Neuron (in vitro differentiated cells): ENCODE results near the gene USP7.
"Not testable (repeated sequence)": the region's sequence is repeated elsewhere in the genome, so short reads cannot be mapped to it uniquely, and the experiment has no call there.

Experiments used
- H2AFZ ChIP-seq: one replicate; pipeline ENCODE4 v1.6.1; 2013; ENCODE audit warnings: low read depth, mild to moderate bottlenecking, inconsistent platforms, low read length, moderate library complexity
- H3K27me3 ChIP-seq: one replicate; pipeline ENCODE4 v1.6.1; 2013; ENCODE audit warnings: low read length; ENCODE audit not compliant: insufficient read depth
- H3K36me3 ChIP-seq: one replicate; pipeline ENCODE4 v1.6.1; 2013; ENCODE audit warnings: low read length; ENCODE audit not compliant: insufficient read depth
- H3K4me1 ChIP-seq: one replicate; pipeline ENCODE4 v1.6.1; 2013; ENCODE audit warnings: low read length; ENCODE audit not compliant: insufficient read depth
- H3K4me3 ChIP-seq: 2 replicates; pipeline ENCODE4 v1.5.1; 2013; ENCODE audit warnings: mild to moderate bottlenecking, low read length, moderate library complexity
- H3K9me3 ChIP-seq: one replicate; pipeline ENCODE4 v1.6.1; 2013; ENCODE audit warnings: low read length

USP7 gene

DNA sequence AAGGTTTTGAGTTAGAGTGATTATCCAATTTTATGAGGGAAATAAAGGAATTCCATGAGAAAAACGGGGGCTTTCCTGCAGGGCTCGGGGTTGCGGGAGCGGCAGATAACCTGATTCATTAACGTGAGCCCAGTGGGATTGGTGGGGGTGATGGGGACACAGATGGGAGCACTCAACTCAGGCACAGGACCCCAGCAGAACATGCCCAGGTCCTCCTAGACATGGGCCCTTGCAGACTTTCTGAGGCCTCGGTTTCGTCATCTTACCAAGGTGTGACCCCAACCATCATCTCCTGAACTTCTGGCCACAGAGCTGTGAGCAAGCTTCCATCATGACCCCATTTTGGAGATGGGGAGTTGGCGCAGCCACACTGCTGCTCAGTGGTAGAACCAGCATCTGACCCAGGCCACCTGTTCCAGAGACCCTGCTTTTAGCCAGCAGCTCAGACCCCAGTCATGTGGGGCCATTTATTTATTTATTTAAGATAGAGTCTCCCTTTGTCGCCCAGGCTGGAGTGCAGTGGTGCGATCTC lies 117.2 kb downstream of the USP7 start:
- Histone ChIP-seq H3K36me3 (peaks cover 40% of the 10 kb centered on the region), H3K9me3 (no peaks in the 10 kb centered on the region), H3K27me3 (no peaks in the 10 kb centered on the region), H2AFZ (no peak overlapping the region), H3K4me1 (no peaks in the 10 kb centered on the region), H3K4me3 (no peak overlapping the region)

DNA sequence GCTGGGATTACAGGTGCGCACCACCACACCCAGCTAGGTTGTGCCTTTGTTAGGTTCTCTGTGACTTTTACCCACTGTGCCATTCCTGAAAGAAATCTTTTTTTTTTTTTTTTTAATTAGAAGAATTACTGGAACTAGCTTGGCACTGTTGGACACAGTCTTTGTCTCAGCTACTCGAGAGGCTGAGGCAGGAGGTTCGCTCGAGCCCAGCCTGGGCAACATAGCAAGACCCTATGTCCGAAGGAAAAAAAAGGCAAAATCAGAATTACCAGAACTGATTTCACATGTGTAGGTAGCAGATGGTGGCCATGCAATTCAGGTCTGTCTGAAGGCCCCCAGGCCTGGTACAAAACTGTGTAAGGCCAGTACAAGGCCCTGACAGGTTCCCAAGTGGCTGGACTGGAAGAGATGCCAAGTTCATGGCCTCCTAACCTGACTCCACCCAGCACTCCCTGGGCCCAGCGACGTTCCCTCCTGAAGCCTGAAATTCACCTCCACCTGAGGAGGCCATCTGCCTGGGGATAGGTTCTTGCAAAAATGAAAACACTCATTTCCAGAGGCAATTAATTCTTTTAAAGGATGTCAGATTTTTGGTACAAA lies 117.9 kb downstream of the USP7 start:
- no peak overlapping the region for H3K4me3 ChIP-seq
- H3K4me1 ChIP-seq, result no peaks in the 10 kb centered on the region
- peaks cover 37% of the 10 kb centered on the region for H3K36me3 ChIP-seq
- H2AFZ ChIP-seq, result no peak overlapping the region
- no peaks in the 10 kb centered on the region for H3K9me3 ChIP-seq
- no peaks in the 10 kb centered on the region for H3K27me3 ChIP-seq

- H3K4me3 ChIP-seq, H3K4me1 ChIP-seq, H3K27me3 ChIP-seq, H3K9me3 ChIP-seq, H2AFZ ChIP-seq: not testable (repeated sequence)
- peaks cover 12% of the 10 kb centered on the region for H3K36me3 ChIP-seq
These were observed 120.4 kb downstream of the USP7 start for GRCh38 chr16:8843296-8843695.
